Astrocyte (in vitro differentiated cells and primary cell): Measurements from ENCODE around the gene INPP5A.

Experiments used
- CTCF ChIP-seq: IDR thresholded peaks from 2 replicates; pipeline ENCODE4 v1.5.1; 2011; ENCODE audit warnings: low read depth, mild to moderate bottlenecking, inconsistent platforms, low read length, moderate library complexity; ENCODE audit not compliant: insufficient read depth
- EZH2 ChIP-seq: IDR thresholded peaks from 2 replicates; pipeline ENCODE4 v1.6.1; 2012; ENCODE audit warnings: mild to moderate bottlenecking, low read length, inconsistent platforms; ENCODE audit not compliant: insufficient read depth

- TF ChIP-seq CTCF (no peak), EZH2 (no peak)
Measured at GRCh38 chr10:132663666-132664365, 126.2 kb downstream of the INPP5A start.
